GM19351 (cell line): ENCODE results near the gene TEX13D.
A peak's percentile ranks its signal among the peaks of the same experiment; 100 is the strongest.

Experiments
- ATAC-seq: cut with Tn5 transposase; IDR thresholded peaks from one replicate; pipeline ENCODE4 v1.9.1; 2021; ENCODE audit warnings: mild to moderate bottlenecking, moderate library complexity; ENCODE audit not compliant: unreplicated experiment

The TEX13D gene

GRCh38 chrX:124347242-124347641 lies 14.8 kb downstream of the TEX13D start:
- no peak for ATAC-seq

- ATAC-seq = no peak
Measured at GRCh38 chrX:124348182-124348581, 15.7 kb downstream of the TEX13D start.

GRCh38 chrX:124348885-124349453 lies 16.5 kb downstream of the TEX13D start:
- ATAC-seq = no peak

GRCh38 chrX:124354648-124355047 lies 22.2 kb downstream of the TEX13D start:
- ATAC-seq = no peak

GRCh38 chrX:124358800-124359383 lies 26.4 kb downstream of the TEX13D start:
- ATAC-seq = peak; percentile 66

GRCh38 chrX:124362072-124362471 lies 29.6 kb downstream of the TEX13D start:
- no peak for ATAC-seq

GRCh38 chrX:124362761-124363160 lies 30.3 kb downstream of the TEX13D start:
- ATAC-seq = no peak

- ATAC-seq = no peak
Measured at GRCh38 chrX:124369722-124370121, 37.3 kb downstream of the TEX13D start.

- no peak for ATAC-seq
Measured at GRCh38 chrX:124373348-124373747, 40.9 kb downstream of the TEX13D start.

GRCh38 chrX:124378643-124379042 lies 46.2 kb downstream of the TEX13D start:
- no peak for ATAC-seq

GRCh38 chrX:124383354-124383753 lies 50.9 kb downstream of the TEX13D start:
- ATAC-seq = no peak

GRCh38 chrX:124386401-124386800 lies 53.9 kb downstream of the TEX13D start:
- no peak for ATAC-seq
